Stimulated activated CD8-positive, alpha-beta memory T cell treated with anti-CD3 and anti-CD28 coated beads, Interleukin-4, amount 100 ng/mL, for 1 hour (primary cell): Measurements from ENCODE around the gene MIA2.

Experiments
- DNase-seq, 2 donors: peaks; one replicate each; pipeline ENCODE4 v3.0.0-alpha.2; 2020; ENCODE audit warnings: low read depth in 2 of 2, low spot score in 1 of 2

MIA2 gene

DNA sequence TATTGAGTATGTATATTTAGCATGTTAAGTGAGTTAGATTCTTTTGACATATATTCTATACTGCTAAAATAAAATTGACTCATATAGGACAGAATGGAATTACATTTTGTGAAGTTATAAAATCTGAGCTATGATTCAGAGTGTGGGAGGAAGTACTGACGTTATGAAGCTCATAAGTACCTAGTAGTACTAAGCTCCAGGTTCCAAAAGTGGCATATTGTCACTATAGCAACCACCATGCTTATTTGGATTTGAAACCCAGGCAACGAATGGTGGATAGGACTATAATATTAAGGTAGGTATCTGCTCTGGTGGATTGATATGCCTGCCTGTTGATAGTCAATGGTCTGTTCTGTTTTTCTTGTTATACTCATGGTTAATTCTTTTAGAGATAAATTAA is 200.7 kb downstream of the MIA2 start:
- no peak for DNase-seq

DNA sequence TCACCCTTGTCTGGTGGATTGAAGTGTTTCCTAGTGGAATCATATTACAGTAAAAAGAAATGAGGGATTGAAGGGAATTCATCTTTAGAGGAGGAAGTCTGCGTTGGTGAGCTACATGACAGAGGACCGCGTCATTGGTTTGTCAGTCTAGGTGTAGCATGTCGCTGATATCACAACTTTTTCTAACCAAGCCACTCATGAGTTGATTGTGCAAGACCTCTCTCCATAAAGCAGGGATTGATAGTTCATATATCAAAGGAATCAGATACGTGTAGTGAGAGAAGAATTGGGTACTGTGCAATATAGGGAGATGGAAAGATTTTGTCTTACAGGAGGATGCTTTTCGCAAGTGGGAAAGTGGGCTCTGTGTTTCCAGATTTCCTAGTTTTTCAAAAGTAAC is 201.5 kb downstream of the MIA2 start:
- DNase-seq = no peak
